Neural progenitor cell (in vitro differentiated cells): ENCODE results near the gene GPAM.

ENCODE experiments used
- CTCF ChIP-seq: fragments of 200-600 bp; sonication (generic); IDR thresholded peaks from 2 replicates; pipeline ENCODE4 v1.5.1; 2017; ENCODE audit warnings: antibody characterized with exemption, mild to moderate bottlenecking
- EZH2 ChIP-seq: fragments of 200-600 bp; sonication (generic); IDR thresholded peaks from 2 replicates; pipeline ENCODE4 v1.6.1; 2017; ENCODE audit warnings: antibody characterized with exemption, mild to moderate bottlenecking, moderate library complexity
- EZH2phosphoT487 ChIP-seq: fragments of 200-600 bp; sonication (generic); IDR thresholded peaks from 2 replicates; pipeline ENCODE4 v1.6.1; 2017; ENCODE audit warnings: antibody characterized with exemption

- TF ChIP-seq CTCF = no peak
- no peak for TF ChIP-seq EZH2
- TF ChIP-seq EZH2phosphoT487 = no peak
These were observed 34.4 kb upstream of the GPAM start for GRCh38 chr10:112218036-112218390.
